Measurements from ENCODE around the gene RNASEH1. TPM values are rescaled to one million over a fixed set of nuclear protein-coding genes. Genes with fewer than 3 reads are reported as not detected.
A peak's percentile ranks its signal among the peaks of the same experiment; 100 is the strongest.

Gene RNASEH1
- total and polyA plus RNA-seq, 2 of the 13 experiments (the other 11 are each of a cell fraction or from before 2014, with no cell fraction given): 14.5 to 57.4 TPM

GRCh38 chr2:3519255-3520205, 38.6 kb downstream of the RNASEH1 start, which contains the start of gene ADI1 (continued):
- TF ChIP-seq ZBTB40 (IDR thresholded peaks at IDR 0.05): no peak
- peak; percentile 93 for TF ChIP-seq ZBTB40 (CRISPR knock-in tag; IDR thresholded peaks at IDR 0.05)
- TF ChIP-seq NCOR1 (IDR thresholded peaks at IDR 0.05; ENCODE audit: borderline replicate concordance, low read length): peak; percentile 38; the same call in 1 of the 2 replicates
- no peak for TF ChIP-seq TCF12 (IDR thresholded peaks at IDR 0.05)
- TF ChIP-seq TCF12 (CRISPR knock-in tag; IDR thresholded peaks at IDR 0.05): peak; percentile 95
- no peak for TF ChIP-seq PHF5A (CRISPR knock-in tag; IDR thresholded peaks at IDR 0.05; ENCODE audit: low read depth, unreplicated experiment)
- TF ChIP-seq BATF2 (CRISPR knock-in tag; IDR thresholded peaks at IDR 0.05): peak; percentile 63; the same call in 1 of the 2 replicates
- TF ChIP-seq CTCF (CRISPR knock-in tag; IDR thresholded peaks at IDR 0.05): peak; percentile 1; the same call in 1 of the 2 replicates
- peak; percentile 41; the same call in 1 of the 2 replicates for TF ChIP-seq ZBTB7A (CRISPR knock-in tag; IDR thresholded peaks at IDR 0.05)
- peak; percentile 91 for TF ChIP-seq TFDP2 (CRISPR knock-in tag; IDR thresholded peaks at IDR 0.05)
- 0 out of 2 replicates have a peak, but pooled peaks have one; percentile 13 for TF ChIP-seq FOSL1 (CRISPR knock-in tag; IDR thresholded peaks at IDR 0.05; ENCODE audit: borderline replicate concordance)
- peak; percentile 96 for TF ChIP-seq KLF15 (CRISPR knock-in tag; IDR thresholded peaks at IDR 0.05; ENCODE audit: borderline replicate concordance)
- TF ChIP-seq ZNF460 (CRISPR knock-in tag; IDR thresholded peaks at IDR 0.05; ENCODE audit: borderline replicate concordance): peak; percentile 82; the same call in 1 of the 2 replicates
- TF ChIP-seq ZNF101 (CRISPR knock-in tag; IDR thresholded peaks at IDR 0.05; ENCODE audit: borderline replicate concordance, low read depth): no peak; the same call in none of the 2 replicates

All from HepG2 (cell line).